Chondrocyte (in vitro differentiated cells): ENCODE measurements around the gene RBMX. TPM values are rescaled to one million over a fixed set of nuclear protein-coding genes. Genes with fewer than 3 reads are reported as not detected.
"Not testable (repeated sequence)": the region's sequence is repeated elsewhere in the genome, so short reads cannot be mapped to it uniquely, and the experiment has no call there.

Experiments
- DNase-seq: peaks from one replicate; pipeline ENCODE4 v3.0.0; 2021; ENCODE audit warnings: mixed read lengths, low spot score
- H3K27ac Mint-ChIP-seq: one replicate; pipeline ENCODE4 v1.8.0; 2021; ENCODE audit warnings: mild to moderate bottlenecking, moderate library complexity, mixed read lengths; ENCODE audit not compliant: unreplicated experiment
- H3K27me3 Mint-ChIP-seq: 2 replicates; pipeline ENCODE4 v1.8.0; 2021; ENCODE audit warnings: low read depth, mixed read lengths
- H3K36me3 Mint-ChIP-seq: 2 replicates; pipeline ENCODE4 v1.8.0; 2021; ENCODE audit warnings: low read depth, mixed read lengths
- H3K4me1 Mint-ChIP-seq: 2 replicates; pipeline ENCODE4 v1.8.0; 2021; ENCODE audit warnings: low read depth, mild to moderate bottlenecking, mixed read lengths
- H3K4me3 Mint-ChIP-seq: one replicate; pipeline ENCODE4 v1.8.0; 2021; ENCODE audit warnings: mild to moderate bottlenecking, moderate library complexity, mixed read lengths; ENCODE audit not compliant: unreplicated experiment
- H3K9me3 Mint-ChIP-seq: 2 replicates; pipeline ENCODE4 v1.8.0; 2021; ENCODE audit warnings: low read depth, mixed read lengths
- CTCF ChIP-seq: fragments of 200-600 bp; sonication (generic); IDR thresholded peaks from 2 replicates; pipeline ENCODE4 v1.5.0; 2021; ENCODE audit warnings: antibody characterized with exemption, mild to moderate bottlenecking, moderate library complexity
- total RNA-seq: library from RNA; stranded (reverse); gene quantifications from 3 replicates; pipeline ENCODE4 v1.2.1, GENCODE V29; 2021

RBMX gene
- total RNA-seq, 1 donor from 2014 or later = 111 TPM

- TF ChIP-seq CTCF = no peak
- no peak for DNase-seq
Measured at GRCh38 chrX:136910565-136911035, 30.1 kb upstream of the RBMX start.

GRCh38 chrX:136909706-136910564 lies 29.4 kb upstream of the RBMX start:
- H3K36me3 Mint-ChIP-seq = no peaks in the 10 kb centered on the region
- no peaks in the 10 kb centered on the region for H3K27me3 Mint-ChIP-seq
- H3K4me3 Mint-ChIP-seq = peak overlapping the region; percentile 90
- peak; percentile 67 for DNase-seq
- peaks cover 10% of the 10 kb centered on the region for H3K4me1 Mint-ChIP-seq
- H3K27ac Mint-ChIP-seq = peak overlapping the region; percentile 91
- H3K9me3 Mint-ChIP-seq = peaks cover 5% of the 10 kb centered on the region
- no peak for TF ChIP-seq CTCF

More at GRCh38 chrX:136910565-136911035, 30.1 kb upstream of the RBMX start:
- peaks cover 10% of the 10 kb centered on the region for H3K4me1 Mint-ChIP-seq
- no peaks in the 10 kb centered on the region for H3K27me3 Mint-ChIP-seq
- H3K27ac Mint-ChIP-seq = peak overlapping the region; percentile 91
- H3K4me3 Mint-ChIP-seq = peak overlapping the region; percentile 90
- peaks cover 3% of the 10 kb centered on the region for H3K9me3 Mint-ChIP-seq
- no peaks in the 10 kb centered on the region for H3K36me3 Mint-ChIP-seq

GRCh38 chrX:136909119-136909705 lies 28.7 kb upstream of the RBMX start:
- peak overlapping the region; percentile 90 for H3K4me3 Mint-ChIP-seq
- no peaks in the 10 kb centered on the region for H3K36me3 Mint-ChIP-seq
- H3K9me3 Mint-ChIP-seq = peaks cover 5% of the 10 kb centered on the region
- H3K27ac Mint-ChIP-seq = peak overlapping the region; percentile 91
- peak; percentile 17 for TF ChIP-seq CTCF
- peak; percentile 91 for DNase-seq
- H3K27me3 Mint-ChIP-seq = no peaks in the 10 kb centered on the region
- H3K4me1 Mint-ChIP-seq = peaks cover 10% of the 10 kb centered on the region

- TF ChIP-seq CTCF = no peak
- peak; percentile 47 for DNase-seq
- Mint-ChIP-seq H3K27ac (no peak overlapping the region), H3K9me3 (peaks cover 5% of the 10 kb centered on the region), H3K27me3 (no peaks in the 10 kb centered on the region), H3K36me3 (no peaks in the 10 kb centered on the region), H3K4me1 (peaks cover 10% of the 10 kb centered on the region), H3K4me3 (no peak overlapping the region)
Measured at GRCh38 chrX:136907621-136908020, 27.1 kb upstream of the RBMX start.

- Mint-ChIP-seq H3K27ac (no peak overlapping the region), H3K27me3 (no peaks in the 10 kb centered on the region), H3K36me3 (no peaks in the 10 kb centered on the region), H3K9me3 (peaks cover 5% of the 10 kb centered on the region), H3K4me3 (no peak overlapping the region), H3K4me1 (peaks cover 10% of the 10 kb centered on the region)
- peak; percentile 57 for DNase-seq
- no peak for TF ChIP-seq CTCF
Measured at GRCh38 chrX:136906921-136907510, 26.5 kb upstream of the RBMX start.

- not testable (repeated sequence) for H3K4me3 Mint-ChIP-seq, H3K27me3 Mint-ChIP-seq, H3K27ac Mint-ChIP-seq, H3K9me3 Mint-ChIP-seq, DNase-seq, H3K36me3 Mint-ChIP-seq, H3K4me1 Mint-ChIP-seq
Measured at GRCh38 chrX:136904067-136904466, 23.5 kb upstream of the RBMX start.

- not testable (repeated sequence) for DNase-seq, H3K36me3 Mint-ChIP-seq, H3K4me1 Mint-ChIP-seq, H3K9me3 Mint-ChIP-seq, H3K27me3 Mint-ChIP-seq, H3K4me3 Mint-ChIP-seq, H3K27ac Mint-ChIP-seq
Measured at GRCh38 chrX:136900071-136900470, 19.5 kb upstream of the RBMX start.
